Fibroblast of skin of left quadriceps (primary cell): ENCODE data around the gene EPC1.
"Not testable (repeated sequence)": the region's sequence is repeated elsewhere in the genome, so short reads cannot be mapped to it uniquely, and the experiment has no call there.

ENCODE experiments used
- DNase-seq, 2 experiments: peaks; one replicate each; pipeline ENCODE4 v3.0.0-alpha.2; 2013; ENCODE audit warnings: low read depth in 2 of 2

The EPC1 gene

GRCh38 chr10:32372000-32372875, 25.3 kb upstream of the EPC1 start:
- peak in 1 of 2 experiments; percentile 33 for DNase-seq

DNA sequence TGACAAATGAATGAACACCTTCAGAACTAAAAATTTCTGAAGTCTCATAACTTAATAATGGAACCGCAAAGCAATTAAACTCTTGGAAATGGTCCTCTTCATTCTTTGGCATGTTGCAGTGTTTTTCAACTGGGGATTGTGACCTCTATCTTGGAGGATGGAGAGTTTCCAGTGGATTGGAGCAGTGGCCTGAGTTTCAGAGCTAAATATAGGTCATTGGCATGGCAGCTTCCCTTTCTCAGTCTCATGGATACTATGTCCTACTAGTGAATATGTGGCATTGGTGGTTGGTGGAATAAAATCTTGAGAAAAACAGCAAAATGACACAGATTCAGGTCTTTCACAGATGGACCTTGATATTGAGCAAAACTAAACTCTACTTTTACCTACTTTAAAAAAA, 24.1 kb upstream of the EPC1 start:
- no peak for DNase-seq

GRCh38 chr10:32367793-32368453, 21.0 kb upstream of the EPC1 start:
- DNase-seq: peak; percentile 32 to 33

DNA sequence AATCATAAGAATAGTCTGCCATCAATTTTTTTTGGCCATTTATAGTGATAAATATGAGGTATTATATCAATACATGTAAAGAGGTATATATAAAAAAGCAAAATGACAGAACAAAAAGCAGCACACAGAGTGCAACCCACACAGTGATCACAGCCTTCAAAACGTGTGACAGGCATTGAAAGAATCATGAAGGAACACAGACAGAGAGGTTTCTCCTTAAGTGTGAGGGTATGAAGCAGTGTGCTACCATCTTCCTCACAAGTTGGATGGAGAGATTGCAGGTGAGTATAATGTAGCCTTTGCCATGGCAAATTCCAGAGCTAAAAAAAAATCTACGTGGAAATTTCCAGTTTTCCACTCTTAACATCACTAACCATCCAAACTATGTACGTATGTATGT, 19.6 kb upstream of the EPC1 start:
- no peak for DNase-seq

DNA sequence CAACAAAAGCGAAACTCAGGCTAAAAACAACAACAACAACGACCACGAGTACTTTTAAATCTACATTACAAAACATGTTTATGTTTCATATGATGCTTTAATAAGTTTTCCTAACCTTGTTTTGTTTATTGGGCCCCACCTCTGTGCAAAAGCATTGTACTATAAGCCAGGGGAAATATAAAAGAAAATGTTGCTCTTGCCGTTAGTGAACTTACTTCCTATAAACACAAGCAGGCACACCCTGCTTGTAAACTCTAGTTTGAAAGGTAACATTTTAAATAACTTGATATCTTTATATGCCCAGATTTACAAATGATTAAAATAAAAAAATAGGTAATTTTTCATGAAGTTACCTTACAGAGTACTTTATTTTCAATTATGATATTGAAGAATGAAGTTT, 19.2 kb upstream of the EPC1 start:
- no peak for DNase-seq

DNA sequence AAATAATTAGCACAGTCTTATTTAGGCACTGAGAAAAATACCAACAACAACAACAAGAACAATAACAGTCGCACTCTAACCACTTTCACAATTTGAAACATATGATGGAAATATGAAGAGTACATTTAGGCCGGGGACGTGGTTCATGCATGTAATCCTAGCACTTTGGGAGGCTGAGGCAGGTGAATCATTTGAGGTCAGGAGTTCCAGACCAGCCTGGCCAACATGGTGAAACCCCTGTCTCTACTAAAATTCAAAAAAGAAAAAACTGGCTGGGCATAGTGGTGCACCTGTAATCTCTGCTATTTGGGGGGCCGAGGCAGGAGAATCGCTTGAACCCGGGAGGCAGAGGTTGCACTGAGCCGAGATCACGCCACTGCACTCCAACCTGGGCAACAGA, 18.4 kb upstream of the EPC1 start:
- DNase-seq: not testable (repeated sequence)

DNA sequence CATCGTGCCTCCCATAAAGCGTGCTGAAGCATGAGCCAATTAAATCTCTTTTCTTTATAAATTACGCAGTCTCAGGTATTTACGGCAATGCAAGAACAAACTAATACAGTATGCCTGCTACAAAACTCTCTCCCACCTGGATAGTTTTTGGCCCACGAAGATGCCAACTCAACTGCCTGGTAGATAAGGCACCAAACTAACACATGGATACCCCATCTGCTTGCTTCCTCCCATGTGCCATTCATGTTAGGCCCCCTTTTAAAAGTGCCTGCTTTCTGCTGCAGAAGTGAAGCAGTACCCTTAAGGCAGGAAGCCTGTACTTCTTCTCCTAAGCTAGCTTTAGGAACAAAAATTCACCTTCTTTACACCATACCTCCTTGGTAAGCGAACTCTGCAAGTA, 15.6 kb upstream of the EPC1 start:
- no peak for DNase-seq

DNA sequence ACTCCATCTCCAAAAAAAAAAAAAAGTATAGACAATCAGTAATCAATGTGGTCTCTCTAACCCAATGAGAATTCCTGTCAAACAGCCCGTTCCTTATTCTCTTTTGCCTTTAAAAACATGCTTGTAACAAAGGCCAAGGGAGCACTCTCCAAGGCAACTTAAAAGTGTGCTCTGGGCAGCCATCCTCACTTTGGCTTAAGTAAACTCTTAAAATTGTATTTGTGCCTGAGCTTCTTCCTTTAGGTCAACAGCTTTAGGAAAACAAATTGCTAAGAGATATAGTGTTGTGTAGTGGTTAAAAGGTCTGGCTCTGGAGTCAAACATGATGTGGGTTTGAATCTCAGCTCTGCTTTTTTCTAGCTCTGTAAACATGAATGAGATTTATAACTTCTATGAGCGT, 13.9 kb upstream of the EPC1 start:
- no peak for DNase-seq

DNA sequence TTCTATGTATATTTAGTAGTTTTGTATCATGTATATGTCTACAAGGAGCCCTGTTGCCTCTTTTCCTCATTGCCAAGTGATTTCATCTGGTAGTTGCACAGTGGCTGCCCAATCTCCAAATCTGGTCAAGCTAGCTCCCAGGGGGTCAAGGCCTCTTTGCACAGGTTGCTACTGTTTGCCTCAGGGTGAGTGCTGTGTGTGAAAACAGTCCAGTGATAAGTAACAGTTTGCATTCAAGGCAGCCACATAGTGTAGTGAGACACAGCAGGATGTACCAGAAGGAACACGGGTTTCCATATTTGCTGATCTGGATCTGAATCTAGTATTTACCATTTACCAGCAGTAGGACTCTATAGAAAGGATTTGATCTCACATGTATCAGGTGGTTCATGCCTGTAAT, 13.3 kb upstream of the EPC1 start:
- no peak for DNase-seq

DNA sequence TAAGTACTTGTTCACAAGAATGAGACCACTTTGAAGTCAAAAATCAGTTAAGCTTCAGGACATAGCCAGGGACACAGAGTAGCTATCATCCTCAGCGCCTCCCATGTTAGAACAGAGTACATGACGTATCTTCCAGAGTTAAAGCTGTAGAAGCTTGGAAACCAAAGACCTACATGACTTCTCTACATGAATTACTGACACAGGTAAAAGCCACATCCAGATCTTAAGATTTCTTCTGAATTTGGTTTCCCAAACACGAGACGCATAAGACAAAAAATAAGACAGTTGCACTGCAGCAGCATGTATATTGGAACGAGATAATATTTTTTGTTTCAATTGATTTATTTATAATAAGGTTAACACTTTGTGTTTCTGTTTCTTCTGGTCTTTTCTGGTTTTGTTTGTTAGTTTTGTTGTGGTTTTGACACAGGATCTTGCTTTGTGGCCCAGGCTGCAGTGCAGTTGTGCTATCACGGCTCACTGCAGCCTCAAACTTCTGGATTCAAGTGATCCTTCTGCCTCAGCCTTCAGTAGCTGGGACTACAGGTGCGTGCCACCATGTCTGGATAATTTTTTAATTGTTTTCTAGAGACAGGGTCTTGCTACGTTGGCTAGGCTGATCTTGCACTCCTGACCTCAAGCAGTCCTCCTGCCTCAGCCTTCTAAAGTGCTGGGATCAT, 10.2 kb upstream of the EPC1 start:
- DNase-seq: no peak

GRCh38 chr10:32354690-32355089, 7.7 kb upstream of the EPC1 start:
- DNase-seq: not testable (repeated sequence)

- DNase-seq: no peak
Measured at GRCh38 chr10:32350811-32351350, 3.9 kb upstream of the EPC1 start.

DNA sequence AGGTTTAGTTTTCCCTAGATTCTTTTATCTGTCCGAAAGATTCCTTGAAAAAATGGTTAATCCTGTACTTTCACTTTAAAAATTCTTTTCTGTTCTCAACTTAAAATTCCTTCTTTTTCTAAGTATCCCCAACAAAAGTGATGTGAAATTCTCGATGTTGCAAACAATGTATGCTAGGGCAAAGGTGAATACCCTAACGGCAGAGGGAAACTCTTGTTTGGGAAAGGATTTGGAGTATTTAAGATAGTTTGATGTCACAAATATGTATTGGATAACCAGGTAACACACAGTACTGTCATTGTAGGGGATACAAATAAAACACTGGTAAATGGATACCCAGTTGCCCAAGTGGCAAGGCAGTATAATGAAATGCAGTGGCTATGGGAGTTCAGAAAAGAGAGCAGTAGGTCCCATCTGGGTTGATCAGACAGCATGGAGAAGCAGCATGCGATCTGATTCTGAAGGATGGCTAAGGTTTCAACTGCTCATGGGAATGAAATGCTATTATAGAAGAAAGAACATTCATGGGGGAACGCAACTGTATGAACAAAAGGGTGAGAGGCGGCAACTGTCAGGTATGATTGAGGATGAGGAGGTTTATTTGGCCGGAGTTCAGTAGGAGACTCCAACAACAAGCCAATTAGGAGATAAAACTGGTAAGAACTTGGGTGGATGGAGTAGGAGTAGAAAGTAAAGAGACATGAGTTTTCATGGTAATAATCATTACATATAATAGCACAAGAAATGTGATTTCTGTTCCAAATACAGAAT, 3.2 kb upstream of the EPC1 start:
- no peak for DNase-seq

DNA sequence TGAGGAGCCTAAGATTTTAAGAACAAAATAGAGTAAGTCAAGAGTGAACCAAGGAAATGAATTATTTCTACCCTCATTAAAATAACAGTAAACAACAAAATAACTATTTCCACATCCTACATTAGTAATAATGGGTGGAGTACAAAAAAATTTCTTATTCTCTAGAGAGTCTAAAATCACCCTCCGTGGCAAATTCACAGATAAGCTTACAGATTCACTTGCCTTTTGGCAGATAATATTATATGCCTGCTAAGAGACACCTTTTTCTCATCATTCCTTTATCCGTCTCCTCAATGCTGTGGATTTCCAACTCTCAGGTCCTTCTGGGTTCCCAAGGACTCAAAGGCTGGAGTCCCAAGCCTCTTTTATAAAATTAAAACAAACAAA, 2.2 kb upstream of the EPC1 start:
- no peak for DNase-seq

GRCh38 chr10:32348297-32349198, 1.6 kb upstream of the EPC1 start:
- DNase-seq: no peak

DNA sequence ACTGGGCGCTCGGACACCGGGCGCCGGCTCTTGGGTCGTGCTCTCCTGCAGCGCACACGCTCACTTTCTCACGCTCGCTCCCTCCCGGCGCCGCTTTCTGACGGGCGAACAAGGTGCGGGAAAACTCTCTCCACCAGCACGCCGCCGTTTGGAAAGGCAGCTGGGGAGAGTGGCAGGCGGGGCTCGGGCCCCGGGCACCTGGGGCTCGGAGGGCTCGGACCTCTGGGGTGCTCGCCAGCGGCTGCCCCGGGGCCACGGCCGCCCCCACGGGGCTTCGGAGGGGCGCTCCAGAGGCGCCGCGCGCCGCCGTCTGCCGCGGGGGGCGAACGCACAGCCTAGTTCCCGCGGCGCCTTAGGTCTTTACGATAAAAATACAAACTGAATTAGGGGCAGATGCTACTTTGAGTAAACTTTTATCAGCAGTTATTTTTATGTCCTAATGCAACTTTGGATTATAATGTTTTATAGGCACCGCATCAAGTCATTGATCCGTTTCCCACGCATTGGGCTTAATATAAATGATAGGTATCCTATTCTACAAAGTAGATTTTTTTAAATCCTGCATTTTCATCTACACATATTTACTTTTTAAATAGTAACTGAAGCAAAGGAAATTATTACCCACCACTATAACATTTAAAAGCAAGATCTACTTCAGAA, 535 bp upstream of the EPC1 start:
- DNase-seq: no peak

- DNase-seq: peak; percentile 91 to 93
Measured at GRCh38 chr10:32346134-32346550, 816 bp downstream of the EPC1 start.

DNA sequence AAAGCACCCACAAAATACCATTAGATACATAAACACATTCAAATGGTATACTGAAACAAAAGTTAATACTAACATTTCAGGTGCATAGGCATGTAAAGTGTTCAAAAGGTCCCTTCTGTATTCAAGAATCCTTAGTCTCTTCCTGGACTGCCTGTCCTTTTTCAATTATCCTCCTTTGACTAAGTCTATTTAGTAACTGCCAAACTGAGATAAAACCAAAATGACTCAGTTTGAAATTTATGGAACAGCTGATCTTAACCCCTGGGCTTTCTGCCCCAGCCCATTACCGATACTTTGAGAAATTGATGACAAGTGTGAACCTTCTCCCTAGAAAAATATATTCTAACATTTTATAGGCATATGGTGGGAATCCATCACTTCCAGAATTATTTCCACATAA, 5.4 kb downstream of the EPC1 start:
- no peak for DNase-seq

DNA sequence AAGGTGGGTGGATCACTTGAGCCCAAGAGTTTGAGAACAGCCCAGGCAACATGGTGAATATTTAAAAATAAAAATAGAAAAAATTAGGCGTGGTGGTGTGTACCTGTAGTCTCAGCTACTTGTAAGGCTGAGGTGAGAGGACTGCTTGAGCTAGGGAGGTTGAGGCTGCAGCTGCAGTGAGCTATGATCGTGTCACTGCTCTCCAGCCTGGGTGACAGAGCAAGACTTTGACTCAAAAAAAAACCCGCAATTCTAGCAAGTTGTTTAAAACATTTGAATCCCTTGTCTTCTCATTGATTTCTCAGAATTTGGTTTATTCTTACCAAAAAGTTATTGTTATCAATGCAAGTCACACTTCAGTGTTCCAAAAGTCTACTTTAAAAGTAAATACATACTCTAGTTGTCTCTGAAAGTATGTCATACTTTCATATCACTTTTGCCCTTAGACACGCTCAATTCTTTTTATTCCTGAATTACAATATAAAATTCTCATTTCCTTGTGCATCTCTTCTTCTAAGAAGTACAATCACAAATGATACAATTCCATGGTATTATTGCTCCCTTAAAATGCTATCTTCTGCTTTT, 6.3 kb downstream of the EPC1 start:
- DNase-seq: no peak

DNA sequence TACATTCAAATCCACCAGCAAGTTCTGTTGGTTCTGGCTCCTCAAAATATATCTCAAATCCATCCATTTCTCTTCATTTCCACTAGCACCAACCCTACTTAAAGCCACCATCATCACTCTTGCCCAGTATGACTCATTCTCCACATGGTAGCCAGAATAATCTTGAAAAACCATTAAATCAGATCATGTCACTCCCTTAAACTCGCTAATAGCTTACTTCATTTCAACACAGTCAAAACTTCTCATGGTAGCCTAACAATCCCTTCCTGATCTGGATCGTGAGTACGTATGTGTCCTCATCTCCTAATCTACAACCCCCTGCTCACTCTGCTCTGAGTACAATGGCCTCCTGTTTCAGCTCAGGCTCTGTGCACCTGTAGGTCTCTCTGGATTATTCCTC, 8.7 kb downstream of the EPC1 start:
- DNase-seq: no peak
